Keratinocyte (primary cell): ENCODE measurements around the gene CACNA1S. TPM values are rescaled to one million over a fixed set of nuclear protein-coding genes. Genes with fewer than 3 reads are reported as not detected.

Experiments
- DNase-seq: peaks from one replicate; pipeline ENCODE4 v3.0.0-alpha.2; 2011; ENCODE audit warnings: low read depth, missing footprints, low spot score
- FAIRE-seq: peaks from 2 replicates; lab custom pipeline; 2011; peaks lifted over from hg19 to GRCh38; lab: Jason Lieb, UNC
- H2AFZ ChIP-seq: 2 replicates; pipeline ENCODE4 v1.6.0; 2012; ENCODE audit warnings: low read length, control low read depth, inconsistent platforms; ENCODE audit not compliant: control insufficient read depth
- H3K27ac ChIP-seq: 2 replicates; pipeline ENCODE4 v1.5.1; 2011; ENCODE audit warnings: low read length; ENCODE audit not compliant: control insufficient read depth, insufficient read depth
- H3K27me3 ChIP-seq: 3 replicates; pipeline ENCODE4 v1.6.0; 2011; ENCODE audit warnings: low read length; ENCODE audit not compliant: control insufficient read depth, insufficient read depth; ENCODE audit errors: extremely low read depth
- H3K36me3 ChIP-seq, 2 experiments: 2 replicates in 1 of 2; 3 replicates in 1 of 2; pipeline ENCODE4 v1.5.1; 2011; ENCODE audit warnings: low read length in 2 of 2, mild to moderate bottlenecking in 1 of 2; ENCODE audit not compliant: control insufficient read depth in 2 of 2, insufficient read depth in 2 of 2; ENCODE audit errors: extremely low read depth in 1 of 2
- H3K4me1 ChIP-seq: 3 replicates; pipeline ENCODE4 v1.5.1; 2011; ENCODE audit warnings: low read length; ENCODE audit not compliant: control insufficient read depth, insufficient read depth; ENCODE audit errors: extremely low read depth
- H3K4me2 ChIP-seq: 3 replicates; pipeline ENCODE4 v1.6.0; 2011; ENCODE audit warnings: low read depth, low read length; ENCODE audit not compliant: control insufficient read depth, insufficient read depth; ENCODE audit errors: extremely low read depth
- H3K4me3 ChIP-seq, 3 experiments: fragments of 200-600 bp in 1 of 3; sonication (generic) in 1 of 3; 2 replicates in 2 of 3; 3 replicates in 1 of 3; pipeline ENCODE4 v1.5.1; 2011 to 2016; ENCODE audit warnings: low read length in 3 of 3, mild to moderate bottlenecking in 3 of 3, control low read depth in 2 of 3, inconsistent platforms in 1 of 3, low read depth in 1 of 3, mixed read lengths in 1 of 3, mixed run types in 1 of 3, moderate library complexity in 1 of 3; ENCODE audit not compliant: control insufficient read depth in 2 of 3, insufficient read depth in 2 of 3; ENCODE audit errors: extremely low read depth in 1 of 3
- H3K79me2 ChIP-seq: 2 replicates; pipeline ENCODE4 v1.6.0; 2012; ENCODE audit warnings: low read length; ENCODE audit not compliant: control insufficient read depth, insufficient read depth
- H3K9ac ChIP-seq: 3 replicates; pipeline ENCODE4 v1.6.0; 2011; ENCODE audit warnings: low read length; ENCODE audit not compliant: control insufficient read depth, insufficient read depth; ENCODE audit errors: extremely low read depth
- H3K9me1 ChIP-seq: 3 replicates; pipeline ENCODE4 v1.6.0; 2011; ENCODE audit warnings: low read length; ENCODE audit not compliant: control insufficient read depth, insufficient read depth; ENCODE audit errors: extremely low read depth
- H3K9me3 ChIP-seq: 2 replicates; pipeline ENCODE4 v1.5.1; 2012; ENCODE audit warnings: low read depth, low read length; ENCODE audit not compliant: control insufficient read depth
- H4K20me1 ChIP-seq: 3 replicates; pipeline ENCODE4 v1.6.0; 2011; ENCODE audit warnings: low read length; ENCODE audit not compliant: control insufficient read depth, insufficient read depth; ENCODE audit errors: extremely low read depth
- CTCF ChIP-seq, 3 experiments: IDR thresholded peaks in 1 of 3; conservative IDR thresholded peaks in 1 of 3; optimal IDR thresholded peaks in 1 of 3; 2 replicates in 2 of 3; 3 replicates in 1 of 3; pipeline versions ENCODE3 to v1.5.1; 2011; ENCODE audit warnings: low read length in 3 of 3, mild to moderate bottlenecking in 3 of 3, moderate library complexity in 2 of 3, control low read depth in 1 of 3, inconsistent platforms in 1 of 3; ENCODE audit not compliant: insufficient read depth in 2 of 3; ENCODE audit errors: extremely low read depth in 1 of 3
- EZH2 ChIP-seq: IDR thresholded peaks from one replicate; pipeline ENCODE4 v1.6.1; 2012; ENCODE audit warnings: inconsistent platforms, mild to moderate bottlenecking, low read length, moderate library complexity
- dilution Hi-C: fragments of 300-500 bp; cut with MboI; formaldehyde crosslinking; loops from one replicate; pipeline ENCODE4 v1.7.0; 2020; ENCODE audit warnings: low sequenced_read_pairs; ENCODE audit not compliant: extremely low pct_ligation_motif_present
- polyA minus RNA-seq, 3 experiments: library from RNA; depleted of rRNA, polyadenylated mRNA; stranded (reverse); fragments of >200 nt; gene quantifications; 1 replicate in 1 of 3; 2 replicates in 1 of 3; 3 replicates in 1 of 3; pipeline ENCODE4 v1.2.3, GENCODE V29; 2011
- polyA plus RNA-seq, 5 experiments: library from polyadenylated mRNA; depleted of rRNA in 3 of 5; stranded (reverse) in 3 of 5; stranded (forward) in 1 of 5; unstranded in 1 of 5; fragments of >200 nt; gene quantifications; 1 replicate in 1 of 5; 2 replicates in 3 of 5; 3 replicates in 1 of 5; pipeline versions ENCODE4 v1.2.1 to v1.2.3, GENCODE V29; 2011 to 2012; ENCODE audit warnings: missing spikeins in 2 of 5, low read depth in 1 of 5, low replicate concordance in 1 of 5

Gene CACNA1S
- polyA plus RNA-seq, result not detected in 3 replicates
- polyA plus RNA-seq (2011; ENCODE audit: low read depth), result not detected
- not detected in 2 replicates for polyA plus RNA-seq (2011; cell fraction: cytosol; rRNA removed)
- not detected in 2 replicates for polyA plus RNA-seq (2011; cell fraction: nucleus; rRNA removed)
- polyA plus RNA-seq (2012; ENCODE audit: low replicate concordance), result not detected in 2 replicates
- not detected in 3 replicates for polyA minus RNA-seq
- not detected for polyA minus RNA-seq (2011; cell fraction: cytosol; rRNA and poly(A)+ RNA removed)
- polyA minus RNA-seq (2011; cell fraction: nucleus; rRNA and poly(A)+ RNA removed), result not detected in 2 replicates

- no peaks in the 10 kb centered on the region for H3K4me1 ChIP-seq
- no peak within 1 kb of the TSS for H3K27ac ChIP-seq
- H3K27me3 ChIP-seq, result peaks cover 23% of the 10 kb centered on the region
- H3K4me2 ChIP-seq, result no peak within 1 kb of the TSS
- no peaks in the 10 kb centered on the region for H3K9me1 ChIP-seq
- no peak within 1 kb of the TSS for H3K4me3 ChIP-seq
- no peak for FAIRE-seq
- no peaks in the 10 kb centered on the region for H3K36me3 ChIP-seq
- no peak within 1 kb of the TSS for H2AFZ ChIP-seq
- TF ChIP-seq EZH2 (no peak), CTCF (optimal IDR thresholded peaks at IDR 0.05 in 1 of 3, IDR thresholded peaks at IDR 0.05 in 1 of 3, conservative IDR thresholded peaks at IDR 0.05 in 1 of 3; ENCODE audit: extremely low read depth in 1 of 3, insufficient read depth in 2 of 3, low read length in 3 of 3) (no peak)
- no peaks in the 10 kb centered on the region for H3K9me3 ChIP-seq
- H3K9ac ChIP-seq, result no peak within 1 kb of the TSS
- no peaks in the 10 kb centered on the region for H3K79me2 ChIP-seq
- no peak for DNase-seq
- dilution Hi-C loops, result no loop called here
- no peaks in the 10 kb centered on the region for H4K20me1 ChIP-seq
Observed at GRCh38 chr1:201112173-201112731, at the start of gene CACNA1S. TSS of gene CACNA1S (minus strand) at chr1:201112426. CDS start at chr1:201112339, 87 bp downstream.

DNA sequence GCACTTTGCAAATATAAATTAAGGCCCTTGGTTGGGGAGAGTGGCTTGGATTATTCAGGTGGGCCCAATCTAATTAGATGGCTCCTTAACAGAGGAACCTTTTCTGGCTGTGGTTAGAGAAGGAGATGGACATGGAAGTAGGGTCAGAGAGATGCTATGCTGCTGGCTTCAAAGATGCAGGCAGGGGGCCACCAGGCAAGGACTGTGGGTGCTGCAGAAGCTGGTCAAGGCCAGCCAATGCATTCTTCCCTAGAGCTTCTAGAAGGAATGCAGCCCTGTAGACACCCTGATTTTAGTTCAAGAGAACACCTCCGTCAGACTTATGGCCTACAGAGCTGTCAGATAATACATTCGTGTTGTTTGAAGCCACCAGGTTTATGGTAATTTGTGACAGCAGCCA lies 45.7 kb upstream of the CACNA1S start:
- Histone ChIP-seq H3K79me2 (peaks cover 3% of the 10 kb centered on the region), H2AFZ (no peak overlapping the region), H3K9me3 (no peaks in the 10 kb centered on the region), H3K9ac (no peak overlapping the region), H3K27me3 (peaks cover 9% of the 10 kb centered on the region), H3K36me3 (no peaks in the 10 kb centered on the region), H3K9me1 (no peaks in the 10 kb centered on the region), H3K27ac (no peak overlapping the region), H3K4me2 (no peak overlapping the region), H3K4me1 (peaks cover 10% of the 10 kb centered on the region), H3K4me3 (no peak overlapping the region), H4K20me1 (no peaks in the 10 kb centered on the region)
- DNase-seq (no peak), FAIRE-seq (no peak)
- dilution Hi-C loops, result no loop called here
- TF ChIP-seq EZH2 (no peak), CTCF (optimal IDR thresholded peaks at IDR 0.05 in 1 of 3, IDR thresholded peaks at IDR 0.05 in 1 of 3, conservative IDR thresholded peaks at IDR 0.05 in 1 of 3; ENCODE audit: extremely low read depth in 1 of 3, insufficient read depth in 2 of 3, low read length in 3 of 3) (no peak)
